ENCODE results near the gene ACP4. TPM values are rescaled to one million over a fixed set of nuclear protein-coding genes. Genes with fewer than 3 reads are reported as not detected.
"Not testable (repeated sequence)": the region's sequence is repeated elsewhere in the genome, so short reads cannot be mapped to it uniquely, and the experiment has no call there.

Gene ACP4
- total RNA-seq = not detected
- not detected for total RNA-seq (2013)

GRCh38 chr19:50790396-50790795, at the start of gene ACP4:
TSS of gene ACP4 (plus strand) at chr19:50790415. CDS start at chr19:50790415, 0 bp downstream.
- Mint-ChIP-seq H3K36me3 (no peaks in the 10 kb centered on the region), H3K27ac (no peak within 1 kb of the TSS), H3K4me3 (no peak within 1 kb of the TSS)

GRCh38 chr19:50741179-50741933, 48.9 kb upstream of the ACP4 start:
- Histone ChIP-seq H3K4me3 (ENCODE audit: low read length) (no peak overlapping the region), H3K9me3 (ENCODE audit: control insufficient read depth, insufficient read depth, low read length) (no peaks in the 10 kb centered on the region), H3K36me3 (ENCODE audit: control insufficient read depth, insufficient read depth, low read length) (no peaks in the 10 kb centered on the region), H3K4me1 (ENCODE audit: control insufficient read depth, insufficient read depth, low read length) (no peaks in the 10 kb centered on the region), H3K27me3 (ENCODE audit: control insufficient read depth, insufficient read depth, low read length) (no peaks in the 10 kb centered on the region), H3K27ac (ENCODE audit: low read length) (no peak overlapping the region)
- no peak for TF ChIP-seq CTCF (IDR thresholded peaks at IDR 0.05)
- Mint-ChIP-seq H3K27ac (no peak overlapping the region), H3K36me3 (no peaks in the 10 kb centered on the region), H3K9me3 (no peaks in the 10 kb centered on the region), H3K4me3 (no peak overlapping the region), H3K4me1 (no peaks in the 10 kb centered on the region), H3K27me3 (ENCODE audit: low read depth in 2 of 2) (peaks cover 11 to 26% of the 10 kb centered on the region in 2 donors)
- WGBS (ENCODE audit: insufficient coverage) = 74% methylated on average over 17 of the region's 18 CpGs
- intact Hi-C loops (cut with micrococcal nuclease) = no loop called here
- DNase-seq = no peak
- ATAC-seq = no peak

More at GRCh38 chr19:50790396-50790795, at the start of gene ACP4:
- Histone ChIP-seq H3K27me3 (ENCODE audit: control insufficient read depth, insufficient read depth, low read length) (no peaks in the 10 kb centered on the region), H3K36me3 (ENCODE audit: control insufficient read depth, insufficient read depth, low read length) (no peaks in the 10 kb centered on the region), H3K4me3 (ENCODE audit: low read length) (no peak within 1 kb of the TSS), H3K27ac (ENCODE audit: low read length) (no peak within 1 kb of the TSS), H3K4me1 (ENCODE audit: control insufficient read depth, insufficient read depth, low read length) (no peaks in the 10 kb centered on the region), H3K9me3 (ENCODE audit: control insufficient read depth, insufficient read depth, low read length) (no peaks in the 10 kb centered on the region)
- WGBS (ENCODE audit: insufficient coverage) = 89% methylated on average over 15 of the region's 15 CpGs
- no peak for ATAC-seq
- H3K4me1 Mint-ChIP-seq = peaks cover 0 to 4% of the 10 kb centered on the region in 2 donors
- H3K27me3 Mint-ChIP-seq (ENCODE audit: low read depth in 2 of 2) = peaks cover 0 to 3% of the 10 kb centered on the region in 2 donors
- no peak for DNase-seq
- intact Hi-C loops (cut with micrococcal nuclease) = no loop called here
- no peak for TF ChIP-seq CTCF (IDR thresholded peaks at IDR 0.05)
- no peaks in the 10 kb centered on the region for H3K9me3 Mint-ChIP-seq

- Mint-ChIP-seq H3K4me1 (no peaks in the 10 kb centered on the region), H3K27me3 (ENCODE audit: low read depth in 2 of 2) (peaks cover 11 to 24% of the 10 kb centered on the region in 2 donors), H3K27ac (no peak overlapping the region), H3K36me3 (no peaks in the 10 kb centered on the region), H3K4me3 (no peak overlapping the region), H3K9me3 (no peaks in the 10 kb centered on the region)
- Histone ChIP-seq H3K9me3 (ENCODE audit: control insufficient read depth, insufficient read depth, low read length) (no peaks in the 10 kb centered on the region), H3K27me3 (ENCODE audit: control insufficient read depth, insufficient read depth, low read length) (no peaks in the 10 kb centered on the region), H3K36me3 (ENCODE audit: control insufficient read depth, insufficient read depth, low read length) (no peaks in the 10 kb centered on the region), H3K4me1 (ENCODE audit: control insufficient read depth, insufficient read depth, low read length) (no peaks in the 10 kb centered on the region), H3K4me3 (ENCODE audit: low read length) (no peak overlapping the region), H3K27ac (ENCODE audit: low read length) (no peak overlapping the region)
- 93% methylated on average over 6 of the region's 6 CpGs for WGBS (ENCODE audit: insufficient coverage)
- ATAC-seq = no peak
- TF ChIP-seq CTCF (IDR thresholded peaks at IDR 0.05) = no peak
- DNase-seq = no peak
- intact Hi-C loops (cut with micrococcal nuclease) = no loop called here
Observed at GRCh38 chr19:50743537-50743936, 46.7 kb upstream of the ACP4 start.

- DNase-seq = no peak
- WGBS (ENCODE audit: insufficient coverage) = 82% methylated on average over 9 of the region's 10 CpGs
- no peak overlapping the region for H3K27ac ChIP-seq (ENCODE audit: low read length)
- Mint-ChIP-seq H3K9me3 (no peaks in the 10 kb centered on the region), H3K27me3 (ENCODE audit: low read depth in 2 of 2) (peaks cover 0 to 18% of the 10 kb centered on the region in 2 donors), H3K36me3 (no peaks in the 10 kb centered on the region), H3K27ac (no peak overlapping the region), H3K4me3 (no peak overlapping the region), H3K4me1 (no peaks in the 10 kb centered on the region)
- intact Hi-C loops (cut with micrococcal nuclease) = no loop called here
- no peak for ATAC-seq
- H3K36me3 ChIP-seq (ENCODE audit: control insufficient read depth, insufficient read depth, low read length) = no peaks in the 10 kb centered on the region
- no peaks in the 10 kb centered on the region for H3K27me3 ChIP-seq (ENCODE audit: control insufficient read depth, insufficient read depth, low read length)
- H3K9me3 ChIP-seq (ENCODE audit: control insufficient read depth, insufficient read depth, low read length) = no peaks in the 10 kb centered on the region
- TF ChIP-seq CTCF (IDR thresholded peaks at IDR 0.05) = no peak
- H3K4me1 ChIP-seq (ENCODE audit: control insufficient read depth, insufficient read depth, low read length) = no peaks in the 10 kb centered on the region
- H3K4me3 ChIP-seq (ENCODE audit: low read length) = no peak overlapping the region
Observed at GRCh38 chr19:50745221-50745620, 45.0 kb upstream of the ACP4 start.

GRCh38 chr19:50747141-50747540, 43.1 kb upstream of the ACP4 start:
- WGBS (ENCODE audit: insufficient coverage) = 92% methylated on average over 12 of the region's 14 CpGs
- intact Hi-C loops (cut with micrococcal nuclease); DNase-seq; H3K27ac ChIP-seq (ENCODE audit: low read length); H3K27ac Mint-ChIP-seq; H3K36me3 Mint-ChIP-seq; ATAC-seq; H3K27me3 ChIP-seq (ENCODE audit: control insufficient read depth, insufficient read depth, low read length); H3K9me3 ChIP-seq (ENCODE audit: control insufficient read depth, insufficient read depth, low read length); H3K4me1 ChIP-seq (ENCODE audit: control insufficient read depth, insufficient read depth, low read length); H3K9me3 Mint-ChIP-seq; H3K4me3 Mint-ChIP-seq; H3K4me3 ChIP-seq (ENCODE audit: low read length); H3K36me3 ChIP-seq (ENCODE audit: control insufficient read depth, insufficient read depth, low read length); H3K4me1 Mint-ChIP-seq: not testable (repeated sequence)
- peaks cover 0 to 11% of the 10 kb centered on the region in 2 donors for H3K27me3 Mint-ChIP-seq (ENCODE audit: low read depth in 2 of 2)

All from natural killer cell (primary cell).